GM10248 (cell line): ENCODE data around the gene SRP14.
"Not testable (repeated sequence)": the region's sequence is repeated elsewhere in the genome, so short reads cannot be mapped to it uniquely, and the experiment has no call there.

Source experiments
- CTCF ChIA-PET: fragments of 300-600 bp; sonication (Branson Sonifier 250); formaldehyde crosslinking; extraction: SDS; loops from one replicate; lab custom pipeline; 2021; ENCODE audit warnings: antibody characterized with exemption; lab: Yijun Ruan, JAX
- POLR2A ChIA-PET: fragments of 350-650 bp; sonication (Branson Sonifier 250); formaldehyde crosslinking; extraction: SDS; loops from one replicate; lab custom pipeline; 2020; ENCODE audit warnings: antibody characterized with exemption; lab: Yijun Ruan, JAX
- DNase-seq: peaks from one replicate; pipeline ENCODE4 v3.0.0; 2012; ENCODE audit errors: extremely low spot score
- TF ChIP-seq, protein P1 (sequence below): IDR thresholded peaks from 2 replicates; pipeline ENCODE4 v1.5.1; 2012; ENCODE audit warnings: mild to moderate bottlenecking, low read depth; ENCODE audit errors: extremely low read depth, missing control alignments, control extremely low read depth

Gene SRP14

GRCh38 chr15:40082195-40082883 is 43.4 kb upstream of the SRP14 start:
- TF ChIP-seq, protein P1, sequence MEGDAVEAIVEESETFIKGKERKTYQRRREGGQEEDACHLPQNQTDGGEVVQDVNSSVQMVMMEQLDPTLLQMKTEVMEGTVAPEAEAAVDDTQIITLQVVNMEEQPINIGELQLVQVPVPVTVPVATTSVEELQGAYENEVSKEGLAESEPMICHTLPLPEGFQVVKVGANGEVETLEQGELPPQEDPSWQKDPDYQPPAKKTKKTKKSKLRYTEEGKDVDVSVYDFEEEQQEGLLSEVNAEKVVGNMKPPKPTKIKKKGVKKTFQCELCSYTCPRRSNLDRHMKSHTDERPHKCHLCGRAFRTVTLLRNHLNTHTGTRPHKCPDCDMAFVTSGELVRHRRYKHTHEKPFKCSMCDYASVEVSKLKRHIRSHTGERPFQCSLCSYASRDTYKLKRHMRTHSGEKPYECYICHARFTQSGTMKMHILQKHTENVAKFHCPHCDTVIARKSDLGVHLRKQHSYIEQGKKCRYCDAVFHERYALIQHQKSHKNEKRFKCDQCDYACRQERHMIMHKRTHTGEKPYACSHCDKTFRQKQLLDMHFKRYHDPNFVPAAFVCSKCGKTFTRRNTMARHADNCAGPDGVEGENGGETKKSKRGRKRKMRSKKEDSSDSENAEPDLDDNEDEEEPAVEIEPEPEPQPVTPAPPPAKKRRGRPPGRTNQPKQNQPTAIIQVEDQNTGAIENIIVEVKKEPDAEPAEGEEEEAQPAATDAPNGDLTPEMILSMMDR, result no peak
- POLR2A ChIA-PET, result no interaction called here
- no peak for DNase-seq
- CTCF ChIA-PET, result interaction anchor here (1.3 to 28.6 kb wide), 7 partner anchors 10 to 37 kb away, joined by 3 to 494 read pairs (median 5); partner anchors contain the start of gene BMF

DNA sequence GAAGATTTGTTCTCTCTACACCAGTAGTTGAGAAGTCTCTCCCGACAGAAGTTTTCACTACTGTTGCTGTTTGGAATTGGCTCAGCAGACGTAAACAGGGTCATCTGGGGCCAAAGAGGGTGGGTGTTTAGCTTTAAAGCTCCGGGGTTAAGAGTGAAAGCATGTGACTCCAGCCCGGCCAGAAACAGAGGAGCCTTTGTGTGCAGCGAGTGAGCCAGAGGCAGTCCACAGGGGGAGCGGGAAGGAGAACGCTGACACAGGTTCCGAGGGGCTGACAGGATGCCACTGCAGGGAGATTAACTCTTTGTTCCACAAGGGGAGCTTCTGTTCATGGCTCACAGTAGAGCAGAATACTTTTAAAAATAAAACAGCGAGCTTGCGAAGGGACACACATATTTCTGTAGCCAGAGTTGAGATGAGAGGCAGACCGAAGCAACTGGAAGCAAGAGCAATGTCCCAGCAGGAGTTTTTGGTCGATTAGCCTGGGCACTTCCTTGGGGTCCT is 42.8 kb upstream of the SRP14 start:
- DNase-seq, result no peak
- CTCF ChIA-PET, result interaction anchor here (0.7 to 28.6 kb wide), 8 partner anchors 9 to 36 kb away, joined by 3 to 494 read pairs (median 4); partner anchors contain the start of gene BMF
- TF ChIP-seq, protein P1, result no peak
- POLR2A ChIA-PET, result no interaction called here

GRCh38 chr15:40080847-40081246 is 41.9 kb upstream of the SRP14 start:
- CTCF ChIA-PET, result interaction anchor here (1.3 to 28.6 kb wide), 4 partner anchors 8 to 35 kb away, joined by 3 to 494 read pairs (median 4); partner anchors contain the start of gene BMF
- DNase-seq, result no peak
- POLR2A ChIA-PET, result no interaction called here
- TF ChIP-seq, protein P1, result no peak

- TF ChIP-seq, protein P1, result no peak
- POLR2A ChIA-PET, result no interaction called here
- no peak for DNase-seq
- CTCF ChIA-PET, result interaction anchor here (1.5 to 28.6 kb wide), 2 partner anchors 24 to 27 kb away, joined by 3 to 494 read pairs; partner anchors contain the start of gene BMF
These were observed 41.1 kb upstream of the SRP14 start for GRCh38 chr15:40080104-40080503.

DNA sequence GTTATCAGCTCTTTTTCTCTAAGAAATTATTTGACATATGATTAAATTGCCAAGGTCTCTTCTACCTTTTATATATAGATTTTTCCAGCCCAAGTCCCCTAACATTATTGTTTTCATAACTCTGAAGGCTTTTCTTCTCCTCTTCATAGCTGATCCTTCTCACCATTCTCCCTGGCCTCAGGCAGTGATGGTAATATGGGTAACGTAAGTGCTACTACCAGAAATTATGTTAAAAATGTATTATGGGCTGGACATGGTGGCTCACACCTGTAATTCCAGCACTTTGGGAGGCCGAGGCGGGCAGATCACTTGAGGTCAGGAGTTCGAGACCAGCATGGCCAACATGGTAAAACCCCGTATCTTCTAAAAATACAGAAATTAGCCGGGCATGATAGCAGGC is 40.5 kb upstream of the SRP14 start:
- ChIA-PET CTCF (interaction anchor here (1.1 to 2.3 kb wide), 5 partner anchors 13 to 32 kb away, joined by 3 to 8 read pairs (median 5); partner anchors contain the start of gene BMF), POLR2A (no interaction called here)
- no peak for DNase-seq
- TF ChIP-seq, protein P1, result no peak

GRCh38 chr15:40075298-40076044 is 36.5 kb upstream of the SRP14 start:
- TF ChIP-seq, protein P1, result no peak
- DNase-seq, result no peak
- ChIA-PET POLR2A (no interaction called here), CTCF (interaction anchor here (0.8 to 2.1 kb wide), 5 partner anchors 9 to 199 kb away, joined by 3 to 9 read pairs (median 3); no protein-coding TSS in a partner anchor)

GRCh38 chr15:40074656-40075055 is 35.7 kb upstream of the SRP14 start:
- DNase-seq, POLR2A ChIA-PET: not testable (repeated sequence)
- CTCF ChIA-PET, result interaction anchor here (1.2 to 2.0 kb wide), 3 partner anchors 13 to 30 kb away, joined by 3 to 5 read pairs (median 5); no protein-coding TSS in a partner anchor

- CTCF ChIA-PET, result interaction anchor here (1.2 to 2.0 kb wide), 4 partner anchors 14 to 31 kb away, joined by 3 to 5 read pairs (median 4); no protein-coding TSS in a partner anchor
- POLR2A ChIA-PET, DNase-seq: not testable (repeated sequence)
These were observed 34.9 kb upstream of the SRP14 start for GRCh38 chr15:40073716-40074490.
